A549 (cell line): ENCODE measurements around the gene SOX18.

Experiments
- MYC ChIP-seq: IDR thresholded peaks from 2 replicates; pipeline ENCODE4 v1.6.1; 2012; ENCODE audit warnings: mild to moderate bottlenecking, inconsistent platforms, low read length, improper control_type of control experiment, borderline replicate concordance
- NR3C1 ChIP-seq: fragments of >200 bp; sonication (Bioruptor Twin); formaldehyde crosslinking; IDR thresholded peaks from 3 replicates; pipeline ENCODE4 v1.6.1; 2017
- TF ChIP-seq, protein P1 (sequence below): fragments of >200 bp; sonication (Bioruptor Twin); formaldehyde crosslinking; IDR thresholded peaks from 3 replicates; pipeline ENCODE4 v1.5.1; 2016

GRCh38 chr20:64039293-64040160 lies 9.9 kb downstream of the SOX18 start:
- TF ChIP-seq MYC: no peak
- TF ChIP-seq NR3C1: no peak
- TF ChIP-seq, protein P1, sequence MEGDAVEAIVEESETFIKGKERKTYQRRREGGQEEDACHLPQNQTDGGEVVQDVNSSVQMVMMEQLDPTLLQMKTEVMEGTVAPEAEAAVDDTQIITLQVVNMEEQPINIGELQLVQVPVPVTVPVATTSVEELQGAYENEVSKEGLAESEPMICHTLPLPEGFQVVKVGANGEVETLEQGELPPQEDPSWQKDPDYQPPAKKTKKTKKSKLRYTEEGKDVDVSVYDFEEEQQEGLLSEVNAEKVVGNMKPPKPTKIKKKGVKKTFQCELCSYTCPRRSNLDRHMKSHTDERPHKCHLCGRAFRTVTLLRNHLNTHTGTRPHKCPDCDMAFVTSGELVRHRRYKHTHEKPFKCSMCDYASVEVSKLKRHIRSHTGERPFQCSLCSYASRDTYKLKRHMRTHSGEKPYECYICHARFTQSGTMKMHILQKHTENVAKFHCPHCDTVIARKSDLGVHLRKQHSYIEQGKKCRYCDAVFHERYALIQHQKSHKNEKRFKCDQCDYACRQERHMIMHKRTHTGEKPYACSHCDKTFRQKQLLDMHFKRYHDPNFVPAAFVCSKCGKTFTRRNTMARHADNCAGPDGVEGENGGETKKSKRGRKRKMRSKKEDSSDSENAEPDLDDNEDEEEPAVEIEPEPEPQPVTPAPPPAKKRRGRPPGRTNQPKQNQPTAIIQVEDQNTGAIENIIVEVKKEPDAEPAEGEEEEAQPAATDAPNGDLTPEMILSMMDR: no peak
